Urothelium cell line (cell line): ENCODE data around the gene CAMK1D.

Source experiments
- DNase-seq: peaks from one replicate; pipeline ENCODE4 v3.0.0; 2011; ENCODE audit warnings: low spot score, mixed read lengths
- FAIRE-seq: peaks from 2 replicates; lab custom pipeline; 2011; peaks lifted over from hg19 to GRCh38; lab: Jason Lieb, UNC

CAMK1D gene

DNA sequence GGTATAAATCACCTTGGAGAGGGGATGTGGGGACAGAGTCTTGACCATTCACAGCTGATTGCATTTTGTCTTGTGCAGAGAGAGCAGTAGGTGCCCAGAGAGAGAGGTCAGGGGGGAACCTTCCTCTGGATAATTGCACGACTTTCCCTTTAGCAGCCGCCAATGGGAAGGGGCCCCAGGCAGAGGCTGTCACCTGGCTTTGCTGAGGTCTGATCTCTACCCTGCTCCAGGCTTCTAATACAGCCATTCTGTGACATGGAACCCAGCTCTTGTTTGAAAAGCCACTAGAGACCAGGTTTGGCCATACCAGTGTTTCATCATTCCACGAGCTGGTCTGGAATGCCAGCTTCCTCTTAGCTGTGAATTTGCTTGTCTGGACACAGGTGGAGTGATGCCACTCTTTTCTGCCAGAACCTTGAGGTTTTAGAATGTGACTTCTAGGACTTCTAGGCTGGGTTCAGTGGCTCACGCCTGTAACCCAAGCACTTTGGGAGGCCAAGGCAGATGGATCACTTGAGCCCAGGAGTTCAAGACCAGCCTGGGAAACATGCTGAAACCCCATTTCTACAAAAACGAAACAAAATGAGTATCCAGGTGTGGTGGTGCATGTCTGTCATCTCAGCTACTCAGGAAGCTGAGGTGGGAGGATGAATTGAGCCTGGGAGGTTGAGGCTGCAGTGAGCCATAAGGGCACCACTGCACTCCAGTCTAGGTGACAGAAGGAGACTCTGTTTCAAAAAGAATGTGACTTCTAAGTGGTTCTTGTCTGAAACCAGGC, 159.9 kb downstream of the CAMK1D start:
- FAIRE-seq: no peak
- no peak for DNase-seq

DNA sequence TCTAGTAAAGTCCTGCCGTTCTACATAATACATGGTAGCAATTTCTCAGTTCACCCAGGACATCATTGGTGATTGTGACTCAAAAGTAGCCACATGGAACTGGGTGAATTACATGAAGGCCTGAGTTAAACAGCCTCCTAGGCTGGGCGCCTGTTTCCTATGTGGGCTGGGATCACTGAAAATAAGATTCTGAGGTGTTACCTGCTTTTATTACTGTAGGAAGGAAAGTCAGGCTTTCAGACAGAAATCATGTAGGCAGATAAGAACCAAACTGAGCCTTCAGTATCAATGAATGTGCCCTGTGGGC, 160.4 kb downstream of the CAMK1D start:
- DNase-seq: no peak
- FAIRE-seq: no peak

DNA sequence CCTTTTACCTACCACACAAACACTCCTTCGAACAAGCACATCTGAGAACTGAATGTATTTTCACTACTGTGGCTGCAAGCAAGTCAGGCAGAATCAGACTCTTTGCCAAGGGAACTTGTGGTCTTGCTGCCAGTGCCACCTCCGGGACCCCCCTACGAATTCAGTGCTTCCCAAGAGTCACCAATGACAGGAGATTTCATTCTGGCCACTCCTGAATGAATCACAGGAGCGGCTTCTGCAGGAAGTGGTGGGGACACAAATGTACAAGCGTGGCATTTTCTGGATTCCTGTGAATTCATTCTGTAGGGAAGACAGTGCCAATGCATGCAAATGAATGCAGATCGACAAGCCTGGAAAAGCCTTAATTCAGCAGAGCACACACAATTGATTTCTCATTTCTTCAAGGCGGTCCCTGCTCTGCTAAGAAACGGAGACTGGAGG, 161.2 kb downstream of the CAMK1D start:
- FAIRE-seq (no peak), DNase-seq (peak; percentile 57)

DNA sequence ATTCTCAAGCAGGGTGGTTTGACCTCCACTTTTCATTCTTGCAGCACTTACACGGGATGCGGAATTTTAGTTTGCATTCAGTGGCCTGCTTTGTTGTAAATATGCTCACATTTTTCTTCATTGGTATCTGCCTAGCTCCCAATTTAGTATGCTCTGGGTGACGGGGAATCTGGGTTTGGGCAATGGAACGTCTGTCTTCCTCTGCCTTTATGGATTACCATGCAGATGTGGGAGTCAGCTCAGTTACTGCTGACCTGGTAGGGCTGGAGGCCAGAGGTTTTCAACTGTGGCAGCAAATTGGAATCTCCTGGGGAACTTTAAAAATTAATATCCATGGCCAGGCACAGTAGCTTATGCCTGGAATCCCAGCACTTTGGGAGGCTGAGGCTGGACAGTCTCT, 161.6 kb downstream of the CAMK1D start:
- no peak for FAIRE-seq
- no peak for DNase-seq

DNA sequence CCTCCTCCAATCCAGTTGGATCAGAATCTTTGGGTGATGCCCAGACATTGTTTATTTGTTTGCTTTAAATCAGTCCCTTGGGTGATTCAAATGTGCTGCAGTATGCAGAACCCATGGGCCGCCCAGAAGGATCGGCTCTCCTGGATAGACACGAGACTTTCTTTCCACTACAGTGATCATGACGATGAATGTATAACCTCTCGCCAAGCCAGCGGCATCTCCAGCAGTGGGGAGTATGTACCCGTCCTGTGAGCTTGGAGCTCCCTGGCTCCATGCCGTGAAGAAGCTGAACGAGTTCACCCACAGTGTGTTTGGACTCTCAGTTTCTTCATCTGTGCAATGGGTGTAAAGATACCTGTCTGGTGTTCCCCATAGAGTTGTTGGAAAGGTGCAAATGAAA, 162.3 kb downstream of the CAMK1D start:
- DNase-seq: no peak
- no peak for FAIRE-seq

DNA sequence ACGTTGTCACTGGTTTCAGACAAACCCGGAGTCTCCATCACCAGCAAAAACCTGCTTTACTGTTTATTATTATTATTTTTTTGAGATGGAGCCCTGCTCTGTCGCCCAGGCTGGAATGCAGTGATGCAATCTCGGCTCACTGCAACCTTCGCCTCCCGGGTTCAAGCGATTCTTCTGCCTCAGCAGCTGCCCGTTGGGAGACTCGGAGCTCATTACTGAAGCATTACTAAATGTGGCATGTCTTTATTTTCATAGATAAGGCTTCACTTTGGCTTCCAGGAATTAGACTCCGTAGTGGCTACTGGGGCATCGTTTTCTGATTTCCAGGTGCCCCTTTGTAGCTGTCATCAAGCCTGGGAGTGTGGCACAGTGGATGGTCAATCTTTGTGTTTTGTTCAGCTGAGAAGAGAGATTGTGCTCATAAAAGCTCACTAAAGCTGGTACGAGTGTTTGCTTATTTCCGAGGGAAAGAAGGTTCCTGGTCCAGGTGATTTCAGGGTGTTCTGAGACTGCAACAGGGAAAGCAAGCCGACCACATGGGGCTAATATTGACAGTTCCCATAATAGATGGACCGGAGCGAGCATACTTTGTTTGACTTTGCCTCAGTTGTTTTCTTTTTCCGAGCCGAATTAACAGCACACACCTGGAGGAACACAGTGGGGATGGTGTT, 163.1 kb downstream of the CAMK1D start:
- DNase-seq (no peak), FAIRE-seq (no peak)

DNA sequence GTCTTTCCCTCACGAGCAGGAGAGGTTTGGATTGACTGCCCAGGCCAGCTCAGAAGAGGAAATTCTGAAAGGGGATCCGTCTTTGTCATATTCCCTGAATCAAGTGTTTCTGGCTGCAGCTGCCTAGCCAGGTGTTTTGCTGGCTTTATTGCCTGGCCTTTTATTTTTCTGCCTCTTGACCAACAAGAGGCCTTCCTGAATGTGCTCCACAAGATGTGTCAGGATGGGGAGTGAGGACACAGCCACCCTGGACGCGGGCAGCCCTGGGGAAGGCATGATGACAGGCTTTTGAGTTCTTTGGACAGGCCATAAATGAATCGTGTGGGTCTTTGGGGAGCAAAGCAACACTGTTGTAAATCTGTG, 163.6 kb downstream of the CAMK1D start:
- no peak for FAIRE-seq
- DNase-seq: no peak

DNA sequence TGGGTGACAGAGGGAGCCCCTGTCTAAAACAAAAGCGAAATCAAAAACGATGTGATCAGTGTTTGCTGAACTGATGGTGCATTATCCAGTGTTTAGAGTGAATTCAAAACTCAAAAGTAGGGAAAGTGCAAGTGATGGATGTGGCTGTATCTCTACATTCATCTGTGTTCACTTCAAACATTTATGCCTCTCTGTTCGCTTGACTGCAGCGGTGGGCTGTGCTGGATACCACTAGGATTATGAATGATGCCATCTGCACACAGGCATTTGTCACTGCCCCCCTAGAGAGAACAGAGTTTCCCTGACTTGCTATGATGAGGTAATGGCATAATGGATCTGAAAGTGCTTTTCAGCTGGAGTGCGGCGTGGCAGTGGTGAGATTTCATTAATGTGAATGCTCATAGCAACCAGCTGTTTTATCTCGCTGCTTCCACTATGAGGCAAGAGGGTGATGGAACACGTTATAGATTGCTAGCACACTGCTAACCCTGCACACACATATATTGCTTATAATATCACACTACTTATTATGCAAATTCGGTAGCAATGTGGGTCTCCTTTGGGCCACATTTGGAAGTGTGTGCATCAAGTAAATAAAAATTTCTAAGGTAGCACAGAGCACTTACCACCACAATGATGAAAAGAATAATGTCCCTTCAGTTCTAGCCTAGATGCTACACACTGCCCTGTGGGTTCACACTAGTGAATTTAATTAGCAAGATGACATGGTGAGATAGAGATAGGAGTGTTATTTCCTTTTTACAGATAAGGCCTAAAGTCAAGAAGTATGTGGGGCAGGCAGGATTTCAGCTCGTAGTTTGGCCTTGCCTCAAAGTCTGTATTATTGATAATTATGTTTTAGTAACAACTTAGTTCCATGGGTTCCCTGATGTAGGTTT, 164.7 kb downstream of the CAMK1D start:
- FAIRE-seq (peak; percentile 13), DNase-seq (no peak)

DNA sequence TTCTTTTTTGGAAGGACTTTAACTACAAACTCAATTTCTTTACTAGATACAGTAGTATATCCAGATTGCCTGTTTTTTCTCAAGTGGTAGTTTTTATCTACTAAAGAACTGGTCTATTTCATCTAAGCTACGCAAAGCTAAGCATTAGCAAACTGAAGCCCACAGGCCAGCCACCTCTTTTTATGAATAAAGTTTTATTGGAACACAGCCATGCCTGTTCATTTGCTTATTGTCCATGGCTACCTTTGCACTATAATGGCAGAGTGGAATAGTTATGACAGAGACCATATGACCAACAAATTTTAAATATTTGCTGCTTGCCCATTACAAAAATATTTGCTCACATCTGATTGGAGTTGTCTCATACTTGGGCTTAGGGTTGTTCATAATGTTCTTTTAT, 168.7 kb downstream of the CAMK1D start:
- FAIRE-seq (no peak), DNase-seq (no peak)

DNA sequence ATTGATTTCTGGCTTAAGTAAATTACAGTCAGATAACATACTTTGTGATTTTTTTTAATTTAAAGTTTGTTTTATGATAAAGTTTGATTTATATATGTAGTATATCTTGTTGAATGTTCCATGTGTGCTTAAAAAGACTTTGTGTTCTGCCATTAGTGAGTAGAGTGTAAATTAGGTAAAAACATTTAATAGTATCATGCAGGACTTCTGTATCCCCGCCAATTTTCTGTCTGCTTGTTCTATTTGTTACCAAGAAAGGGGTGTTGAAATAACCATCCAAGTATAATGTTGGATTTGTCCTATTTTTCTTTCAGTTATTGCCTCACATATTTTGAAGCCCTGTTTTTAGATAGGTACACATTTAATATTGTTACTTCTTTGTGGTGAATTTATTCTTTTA, 172.1 kb downstream of the CAMK1D start:
- DNase-seq: no peak
- FAIRE-seq: no peak

DNA sequence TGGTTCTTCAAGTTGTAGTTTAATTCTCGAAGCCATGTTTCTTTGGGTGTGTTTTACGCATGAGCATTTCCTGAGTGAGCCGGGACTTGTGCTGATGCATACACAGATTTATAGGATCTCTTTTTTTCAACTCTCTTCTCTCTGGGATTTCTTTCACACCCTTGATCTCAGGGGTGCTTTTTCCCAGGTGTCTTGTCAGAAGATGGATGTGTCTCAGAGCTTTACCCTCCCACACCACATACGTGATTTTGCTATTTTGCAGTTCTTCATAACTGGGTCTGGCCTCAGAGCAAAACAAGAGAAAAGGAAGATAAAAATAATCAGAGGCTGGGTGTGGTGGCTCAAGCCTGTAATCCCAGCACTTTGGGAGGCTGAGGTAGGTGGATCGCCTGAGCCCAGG, 177.0 kb downstream of the CAMK1D start:
- no peak for DNase-seq
- no peak for FAIRE-seq

DNA sequence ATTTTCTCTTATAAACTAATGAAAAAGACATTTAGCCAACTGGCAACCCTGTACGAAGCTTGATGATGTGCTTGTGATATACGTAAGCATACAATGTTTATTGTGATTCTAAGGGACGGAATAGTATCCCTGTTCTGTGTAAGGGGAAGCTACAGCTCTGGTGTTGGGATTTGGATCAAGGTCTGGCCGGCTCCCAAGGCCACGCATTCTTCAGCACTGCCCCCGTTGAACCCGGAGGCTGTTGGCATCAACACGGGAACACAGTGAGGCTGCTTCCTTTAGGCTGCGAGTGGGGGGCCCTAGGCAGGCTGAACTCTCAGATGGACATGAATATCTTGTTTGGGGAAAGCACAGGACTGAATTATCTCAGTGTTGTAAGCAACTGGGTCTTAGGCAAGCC, 180.6 kb downstream of the CAMK1D start:
- no peak for DNase-seq
- peak; percentile 37 for FAIRE-seq

DNA sequence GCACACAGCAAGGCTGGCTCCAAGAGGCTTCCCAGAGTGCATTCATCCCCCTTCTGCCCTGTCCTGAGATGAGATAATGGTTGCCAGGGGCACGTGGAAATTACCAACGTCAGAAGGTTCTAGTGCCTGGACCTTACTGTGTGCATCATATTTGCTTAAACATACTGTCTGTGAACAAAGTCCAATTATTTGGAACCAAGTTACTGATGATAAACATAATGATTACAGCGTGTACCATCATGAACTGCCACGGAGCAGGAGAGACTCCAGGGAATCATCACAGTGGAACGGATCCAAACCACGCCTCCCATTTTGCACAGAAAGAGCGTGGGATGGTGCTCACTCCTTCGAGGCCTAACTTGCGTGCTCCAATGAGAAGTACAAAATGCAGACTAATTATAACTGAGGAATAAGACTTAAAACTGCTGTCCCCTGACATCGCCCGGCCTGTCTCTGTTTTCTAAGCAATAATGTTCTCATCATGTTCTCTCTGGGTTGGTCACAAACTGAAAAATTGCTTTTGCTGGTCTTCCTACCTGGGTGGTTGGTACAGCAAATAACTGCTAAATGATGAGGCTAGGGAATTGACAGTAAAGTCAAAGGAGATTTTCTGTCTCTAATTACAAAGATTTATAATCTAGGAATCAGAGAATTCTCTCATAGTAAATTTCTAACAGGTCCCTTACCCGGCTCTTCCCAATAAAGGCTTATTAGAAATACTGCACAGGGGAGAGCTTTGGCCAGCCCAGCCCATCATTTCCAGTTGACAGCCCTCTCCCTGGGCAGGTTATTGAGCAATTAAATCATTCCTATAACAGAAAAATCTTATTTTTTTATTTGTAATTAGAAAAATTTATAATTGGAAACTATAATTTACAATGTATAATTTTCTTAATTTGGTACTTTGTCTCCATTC, 182.2 kb downstream of the CAMK1D start:
- DNase-seq (no peak), FAIRE-seq (no peak)

DNA sequence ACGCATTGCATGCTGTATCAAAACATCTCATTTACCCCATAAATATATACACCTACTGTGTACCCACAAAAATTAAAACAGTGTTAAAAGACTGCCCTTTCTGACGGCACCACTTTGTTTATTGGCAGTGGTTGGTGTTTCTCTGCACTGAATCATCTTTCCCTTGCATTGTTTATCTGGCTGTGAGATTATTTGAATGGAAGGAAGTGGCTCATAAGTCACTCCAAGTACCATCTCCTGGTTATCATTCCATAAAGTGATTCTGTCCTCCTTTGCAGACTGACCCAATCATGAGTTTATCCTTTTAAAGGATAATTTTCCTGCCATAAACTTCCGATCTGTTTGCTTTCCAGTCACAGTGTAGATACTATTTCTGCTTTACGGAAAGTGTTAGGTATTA, 183.8 kb downstream of the CAMK1D start:
- FAIRE-seq (no peak), DNase-seq (no peak)

DNA sequence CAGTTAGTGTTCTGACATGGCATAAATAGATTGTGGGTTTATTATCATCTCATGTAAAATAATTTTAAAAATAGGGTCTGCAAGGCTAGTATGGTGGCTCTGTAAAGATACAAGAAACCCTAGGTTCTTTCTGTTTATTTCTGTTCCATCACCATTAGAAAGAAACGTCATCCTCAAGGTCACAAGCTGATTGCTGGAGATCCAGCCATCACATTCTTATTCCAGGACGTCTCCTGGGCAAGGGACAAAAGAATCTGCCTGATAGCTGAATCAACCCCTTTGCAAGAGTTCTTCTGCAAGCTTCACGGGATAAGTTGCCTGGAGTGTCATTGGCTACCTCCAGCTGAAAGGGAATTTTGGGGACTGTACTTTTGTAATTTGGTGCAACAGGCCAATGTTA, 184.4 kb downstream of the CAMK1D start:
- FAIRE-seq (no peak), DNase-seq (no peak)

DNA sequence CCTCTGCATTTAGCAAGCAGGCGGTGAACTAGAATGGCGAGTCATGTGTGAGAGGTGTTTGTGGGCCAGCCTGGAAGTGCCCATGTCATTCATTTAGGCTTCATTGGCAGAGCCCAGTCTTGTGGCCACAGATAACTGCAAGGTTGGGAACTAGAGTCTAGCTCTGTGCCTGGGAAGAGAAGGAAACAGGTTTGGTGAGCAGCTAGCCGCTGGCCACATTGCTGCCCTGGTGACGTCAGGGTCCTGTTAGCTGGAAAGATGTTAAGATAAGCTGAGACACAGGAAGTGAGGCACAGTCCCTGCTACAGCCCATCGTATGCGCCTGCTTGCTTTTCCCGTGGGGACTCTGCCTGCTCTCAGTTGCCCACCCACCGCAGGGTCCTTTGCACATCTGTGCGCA, 185.5 kb downstream of the CAMK1D start:
- DNase-seq: no peak
- FAIRE-seq: no peak

DNA sequence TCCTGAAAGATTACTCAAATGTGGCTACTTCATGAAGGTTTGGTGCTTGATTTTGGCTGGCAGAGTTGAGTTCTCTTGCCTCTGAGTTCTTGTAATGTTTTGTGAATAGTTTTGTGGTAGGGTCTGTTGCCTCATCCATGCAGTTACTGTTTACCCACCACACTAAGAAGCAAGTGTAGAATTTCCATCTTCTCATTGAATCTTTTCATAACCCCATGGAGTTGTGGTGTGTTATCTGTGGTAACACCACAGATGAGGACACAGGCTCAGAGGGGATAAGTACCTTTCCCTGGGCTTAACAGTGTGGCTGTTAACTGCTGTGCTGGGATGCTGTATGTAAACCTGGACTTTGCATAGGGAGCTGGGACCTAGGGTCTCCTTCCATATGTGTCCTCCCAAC, 186.3 kb downstream of the CAMK1D start:
- FAIRE-seq (no peak), DNase-seq (no peak)

DNA sequence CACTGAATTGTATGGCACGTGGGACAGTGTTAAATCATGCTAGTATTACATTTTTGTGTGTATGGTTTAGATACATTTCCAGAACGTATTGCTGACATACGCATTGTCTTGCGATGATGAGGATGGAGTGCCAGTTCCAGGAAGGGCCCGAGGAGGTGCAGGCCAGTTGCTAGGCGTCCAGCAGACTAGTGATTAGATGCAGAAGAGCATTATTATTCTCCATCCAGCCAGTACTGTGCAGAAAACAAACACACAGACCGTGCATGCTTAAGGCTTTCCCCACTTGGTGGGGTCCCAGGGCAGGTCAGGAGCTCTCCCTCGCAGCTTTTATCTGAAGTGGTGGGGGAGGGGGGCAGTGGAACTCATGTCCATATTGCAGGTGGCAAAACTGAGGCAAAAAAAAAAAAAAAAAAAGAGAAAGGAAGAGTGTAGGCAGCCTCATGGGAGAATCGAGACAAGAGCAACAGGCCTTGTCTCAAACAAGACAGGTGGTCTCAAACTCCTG, 189.2 kb downstream of the CAMK1D start:
- peak; percentile 23 for FAIRE-seq
- no peak for DNase-seq

DNA sequence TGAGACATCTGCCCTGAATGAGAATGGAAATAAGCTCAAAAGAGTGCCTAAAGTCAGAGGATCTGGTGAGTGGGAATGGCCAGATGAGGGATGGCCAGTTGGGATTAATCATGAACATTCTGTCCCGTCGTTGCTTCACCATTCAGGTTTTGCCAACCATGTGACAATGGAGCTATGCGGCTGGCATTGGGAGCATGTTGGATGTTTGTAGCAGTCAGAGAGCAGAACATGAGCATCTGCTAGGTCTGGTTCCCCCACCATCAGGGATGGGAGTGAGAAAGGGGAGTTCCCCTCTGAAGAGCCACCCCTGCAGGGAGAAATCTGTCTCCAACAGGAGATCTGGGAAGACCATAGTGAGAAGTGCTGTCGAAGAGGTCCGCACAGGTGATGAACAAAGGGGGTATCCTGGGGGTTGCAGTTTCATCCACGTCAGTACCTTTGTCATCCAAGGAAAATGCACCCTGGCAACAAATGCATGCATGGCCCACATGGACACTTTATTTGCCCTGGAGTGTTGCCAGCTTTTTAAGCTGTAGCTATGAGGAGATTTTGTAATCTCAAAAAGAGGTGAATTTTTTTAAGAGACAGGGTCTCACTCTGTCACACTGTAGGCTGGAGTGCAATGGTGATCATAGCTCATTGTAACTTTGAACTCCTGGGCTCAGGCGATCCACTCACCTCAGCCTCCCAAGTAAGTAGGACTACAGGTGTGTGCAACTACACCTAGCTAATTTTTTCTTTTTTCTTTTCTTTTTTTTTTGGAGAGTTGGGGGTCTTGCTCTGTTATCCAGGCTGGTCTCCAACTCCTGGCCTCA, 190.2 kb downstream of the CAMK1D start:
- DNase-seq (no peak), FAIRE-seq (peak; percentile 23)

DNA sequence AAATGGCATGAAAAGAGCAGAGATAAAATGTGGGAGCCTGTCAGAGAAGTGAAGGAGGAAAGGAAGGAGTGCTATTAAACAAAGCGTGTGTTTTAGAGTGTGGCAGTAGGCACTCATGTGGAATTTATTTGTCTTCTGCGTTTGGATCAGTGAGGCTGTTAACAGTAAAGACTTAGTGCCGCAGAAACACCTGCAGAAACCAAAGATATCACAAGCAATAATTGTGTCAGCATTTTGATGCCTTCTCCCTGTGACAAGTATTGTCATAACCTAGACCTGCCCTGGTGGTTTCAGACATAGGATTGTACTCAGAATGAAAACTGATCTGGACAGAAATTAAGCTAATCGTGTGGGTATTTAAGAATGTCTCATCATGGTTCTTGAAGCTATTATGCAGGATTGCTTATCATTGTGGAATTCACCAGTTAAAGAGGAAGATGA, 191.0 kb downstream of the CAMK1D start:
- no peak for FAIRE-seq
- DNase-seq: no peak
